SK-N-SH (cell line): ENCODE measurements around the gene ADAMTS17. TPM values are rescaled to one million over a fixed set of nuclear protein-coding genes. Genes with fewer than 3 reads are reported as not detected.
A peak's percentile ranks its signal among the peaks of the same experiment; 100 is the strongest.

Experiments used
- CTCF ChIA-PET: fragments of 300-600, 350-600 bp; formaldehyde crosslinking; extraction: SDS; loops from one replicate; lab custom pipeline; 2021; lab: Yijun Ruan, JAX
- POLR2A ChIA-PET: fragments of 350-600 bp; sonication (Branson Sonifier 250); formaldehyde crosslinking; extraction: SDS; loops from one replicate; lab custom pipeline; 2020; ENCODE audit warnings: antibody characterized with exemption, inconsistent platforms; lab: Yijun Ruan, JAX
- DNase-seq: peaks from one replicate; pipeline ENCODE4 v3.0.0; 2012
- H2AFZ ChIP-seq: fragments of 200-600 bp; sonication (generic); 2 replicates; pipeline ENCODE4 v1.8.1; 2016; ENCODE audit warnings: antibody characterized with exemption, mild to moderate bottlenecking, low read depth
- H3F3A ChIP-seq: fragments of 200-600 bp; sonication (generic); replicated peaks from 2 replicates; pipeline ENCODE3; 2016; ENCODE audit warnings: antibody characterized with exemption, mild to moderate bottlenecking; ENCODE audit not compliant: insufficient read depth
- H3K27ac ChIP-seq, 2 experiments: fragments of 200-500 bp in 1 of 2; fragments of 200-600 bp in 1 of 2; sonication (Bioruptor generic) in 1 of 2; sonication (generic), shearing (Covaris generic) in 1 of 2; 2 replicates each; pipeline versions ENCODE4 v1.5.1 to v1.6.1; 2014 to 2016; ENCODE audit warnings: low read depth in 2 of 2, inconsistent platforms in 1 of 2, low read length in 1 of 2, mild to moderate bottlenecking in 1 of 2, mixed read lengths in 1 of 2
- H3K27me3 ChIP-seq: fragments of 200-600 bp; sonication (generic), shearing (Covaris generic); 2 replicates; pipeline ENCODE4 v1.6.1; 2016; ENCODE audit warnings: mixed run types; ENCODE audit not compliant: insufficient read depth
- H3K36me3 ChIP-seq, 2 experiments: fragments of 200-500 bp in 1 of 2; fragments of 200-600 bp in 1 of 2; sonication (Bioruptor generic) in 1 of 2; sonication (generic) in 1 of 2; replicated peaks in 1 of 2; 2 replicates each; pipeline versions ENCODE3 to v1.5.1; 2014 to 2016; ENCODE audit warnings: low read length in 1 of 2, mild to moderate bottlenecking in 1 of 2; ENCODE audit not compliant: insufficient read depth in 2 of 2, control insufficient read depth in 1 of 2
- H3K4me1 ChIP-seq, 2 experiments: fragments of 200-500 bp in 1 of 2; fragments of 200-600 bp in 1 of 2; sonication (Bioruptor generic) in 1 of 2; sonication (generic), shearing (Covaris generic) in 1 of 2; 2 replicates each; pipeline versions ENCODE4 v1.5.1 to v1.6.1; 2014 to 2016; ENCODE audit warnings: low read depth in 1 of 2, low read length in 1 of 2, mixed run types in 1 of 2; ENCODE audit not compliant: insufficient read depth in 2 of 2, control insufficient read depth in 1 of 2
- H3K4me2 ChIP-seq: fragments of 200-600 bp; sonication (generic), shearing (Covaris generic); 2 replicates; pipeline ENCODE4 v1.6.1; 2017; ENCODE audit warnings: mixed run types
- H3K4me3 ChIP-seq, 2 experiments: fragments of 200-500 bp in 1 of 2; fragments of 200-600 bp in 1 of 2; sonication (Bioruptor generic) in 1 of 2; sonication (generic), shearing (Covaris generic) in 1 of 2; 2 replicates each; pipeline versions ENCODE4 v1.5.1 to v1.8.1; 2014 to 2016; ENCODE audit warnings: low read depth in 2 of 2, inconsistent platforms in 1 of 2, low read length in 1 of 2, mild to moderate bottlenecking in 1 of 2, mixed read lengths in 1 of 2, moderate library complexity in 1 of 2
- H3K79me2 ChIP-seq: fragments of 200-600 bp; sonication (generic); 2 replicates; pipeline ENCODE4 v1.8.1; 2017; ENCODE audit warnings: mild to moderate bottlenecking; ENCODE audit not compliant: insufficient read depth
- H3K9ac ChIP-seq: fragments of 200-600 bp; sonication (generic); 2 replicates; pipeline ENCODE4 v1.6.1; 2017; ENCODE audit warnings: mixed run types
- H3K9me2 ChIP-seq: fragments of 200-600 bp; sonication (generic); 2 replicates; pipeline ENCODE4 v1.6.1; 2017; ENCODE audit warnings: mixed run types
- H3K9me3 ChIP-seq: fragments of 200-600 bp; sonication (generic); 2 replicates; pipeline ENCODE4 v1.6.1; 2017; ENCODE audit warnings: mixed run types, mild to moderate bottlenecking, moderate library complexity
- H4K20me1 ChIP-seq: fragments of 200-600 bp; sonication (generic); 2 replicates; pipeline ENCODE4 v1.6.1; 2017; ENCODE audit warnings: mild to moderate bottlenecking, mixed run types; ENCODE audit not compliant: insufficient read depth
- EP300 ChIP-seq, 2 experiments: IDR thresholded peaks; 2 replicates each; pipeline versions ENCODE4 v1.4.0 to v1.6.1; 2012; ENCODE audit warnings: borderline replicate concordance in 1 of 2, low read depth in 1 of 2, low read length in 1 of 2
- FOSL2 ChIP-seq: IDR thresholded peaks from 2 replicates; pipeline ENCODE4 v1.4.0; 2012; ENCODE audit warnings: low read depth, mild to moderate bottlenecking, moderate library complexity, borderline replicate concordance
- FOXM1 ChIP-seq: IDR thresholded peaks from 2 replicates; pipeline ENCODE4 v1.4.0; 2012; ENCODE audit warnings: low read depth, mild to moderate bottlenecking
- GABPA ChIP-seq: IDR thresholded peaks from 2 replicates; pipeline ENCODE4 v1.4.0; 2012; ENCODE audit warnings: low read depth, mild to moderate bottlenecking
- GATA2 ChIP-seq: sonication (generic); formaldehyde crosslinking; IDR thresholded peaks from 2 replicates; pipeline ENCODE4 v1.5.0; 2020; ENCODE audit warnings: mild to moderate bottlenecking, missing genetic modification reagents
- MXI1 ChIP-seq: IDR thresholded peaks from 2 replicates; pipeline ENCODE4 v1.6.1; 2012; ENCODE audit warnings: mild to moderate bottlenecking, low read depth, low read length, improper control_type of control experiment
- RCOR1 ChIP-seq: fragments of 150-350 bp; IDR thresholded peaks from 2 replicates; pipeline ENCODE4 v1.6.1; 2017; ENCODE audit warnings: antibody characterized with exemption, low read length
- RFX5 ChIP-seq: IDR thresholded peaks from 2 replicates; pipeline ENCODE4 v1.6.1; 2012; ENCODE audit warnings: mild to moderate bottlenecking, improper control_type of control experiment, low read length
- RXRA ChIP-seq: IDR thresholded peaks from 2 replicates; pipeline ENCODE4 v1.4.0; 2012; ENCODE audit warnings: low read depth, mild to moderate bottlenecking, borderline replicate concordance
- TEAD4 ChIP-seq: IDR thresholded peaks from 2 replicates; pipeline ENCODE4 v1.4.0; 2012; ENCODE audit warnings: mild to moderate bottlenecking, borderline replicate concordance; ENCODE audit not compliant: insufficient read depth
- WGBS: methylation state at CpG from one replicate; pipeline ENCODE4 v1.1.6; 2017; ENCODE audit warnings: low lambda C conversion rate; 5-methylcytosine and 5-hydroxymethylcytosine counted together
- polyA plus RNA-seq, 3 experiments: library from polyadenylated mRNA; depleted of rRNA; stranded (reverse); fragments of >200 nt; gene quantifications; 2 replicates each; pipeline ENCODE4 v1.2.3, GENCODE V29; 2012
- TF ChIP-seq, protein P1 (sequence below): IDR thresholded peaks from 2 replicates; pipeline ENCODE4 v1.4.0; 2012; ENCODE audit warnings: low read depth

ADAMTS17 gene
- polyA plus RNA-seq, 1 of the 3 experiments (the other 2 are of a cell fraction) = not detected

- H2AFZ ChIP-seq = no peak overlapping the region
- H3K4me2 ChIP-seq = no peak overlapping the region
- no peaks in the 10 kb centered on the region for H3K36me3 ChIP-seq
- H3K27ac ChIP-seq = no peak overlapping the region
- CTCF ChIA-PET = interaction anchor here (0.7 to 2.0 kb wide), 3 partner anchors 14 to 364 kb away, joined by 3 to 8 read pairs (median 7); no protein-coding TSS in a partner anchor
- POLR2A ChIA-PET = no interaction called here
- H3K79me2 ChIP-seq = no peaks in the 10 kb centered on the region
- TF ChIP-seq TEAD4 (no peak), RCOR1 (no peak), RXRA (no peak), FOXM1 (no peak), MXI1 (no peak), FOSL2 (no peak), GABPA (no peak)
- TF ChIP-seq, protein P1, sequence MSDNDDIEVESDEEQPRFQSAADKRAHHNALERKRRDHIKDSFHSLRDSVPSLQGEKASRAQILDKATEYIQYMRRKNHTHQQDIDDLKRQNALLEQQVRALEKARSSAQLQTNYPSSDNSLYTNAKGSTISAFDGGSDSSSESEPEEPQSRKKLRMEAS = no peak
- H3K27me3 ChIP-seq = no peaks in the 10 kb centered on the region
- H3K9ac ChIP-seq = no peak overlapping the region
- no peaks in the 10 kb centered on the region for H3K9me3 ChIP-seq
- DNase-seq = no peak
- no peaks in the 10 kb centered on the region for H3K9me2 ChIP-seq
- H3K4me1 ChIP-seq = peaks cover 0 to 9% of the 10 kb centered on the region in 2 experiments; a peak in 1 of 4 replicates
- WGBS = 48% methylated on average over 11 of the region's 15 CpGs
- no peak overlapping the region for H3K4me3 ChIP-seq
- no peaks in the 10 kb centered on the region for H4K20me1 ChIP-seq
- H3F3A ChIP-seq = no peaks in the 10 kb centered on the region
Observed at GRCh38 chr15:99983171-99983885, 358.4 kb downstream of the ADAMTS17 start.

DNA sequence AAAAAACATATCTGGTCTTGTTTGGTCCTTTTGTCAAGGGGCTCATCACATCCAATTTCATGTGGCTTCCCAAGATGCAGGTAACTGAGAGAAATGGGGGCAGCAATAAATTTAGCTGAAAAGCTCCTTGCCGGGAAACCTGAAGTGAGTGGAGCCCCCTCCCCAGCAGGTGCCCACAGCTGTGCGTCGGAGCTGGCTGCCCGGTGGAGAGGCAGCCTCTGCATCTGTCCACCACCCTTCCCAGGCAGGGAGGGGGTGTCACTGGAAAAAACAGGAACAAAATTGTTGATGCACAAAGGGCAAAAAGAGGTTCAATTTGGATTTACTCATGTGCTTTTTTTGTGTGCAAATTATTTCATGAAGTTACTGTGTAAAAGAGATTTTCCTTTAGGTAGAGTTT, 359.1 kb downstream of the ADAMTS17 start:
- CTCF ChIA-PET = interaction anchor here (0.7 to 2.0 kb wide), 5 partner anchors 11 to 365 kb away, joined by 3 to 8 read pairs (median 3); no protein-coding TSS in a partner anchor
- Histone ChIP-seq H3K9me2 (no peaks in the 10 kb centered on the region), H3K9me3 (no peaks in the 10 kb centered on the region)

GRCh38 chr15:99981839-99982658, 359.7 kb downstream of the ADAMTS17 start:
- no peaks in the 10 kb centered on the region for H3K9me3 ChIP-seq
- H3K27me3 ChIP-seq = no peaks in the 10 kb centered on the region
- ChIA-PET POLR2A (no interaction called here), CTCF (interaction anchor here (0.7 to 1.9 kb wide), 6 partner anchors 11 to 366 kb away, joined by 3 to 8 read pairs (median 3); no protein-coding TSS in a partner anchor)
- no peak overlapping the region for H3K4me2 ChIP-seq
- no peak overlapping the region for H2AFZ ChIP-seq
- H3K36me3 ChIP-seq = no peaks in the 10 kb centered on the region
- DNase-seq = peak; percentile 66
- peaks cover 0 to 9% of the 10 kb centered on the region in 2 experiments; a peak in 1 of 4 replicates for H3K4me1 ChIP-seq
- TF ChIP-seq GATA2 (CRISPR knock-in tag) (peak; percentile 49), EP300 (IDR thresholded peaks at IDR 0.05; ENCODE audit: borderline replicate concordance in 1 of 2, low read depth in 1 of 2, low read length in 1 of 2) (peak in 1 of 2 experiments; percentile 14; a peak in 1 of 4 replicates), MXI1 (no peak)
- no peaks in the 10 kb centered on the region for H3K9me2 ChIP-seq
- H4K20me1 ChIP-seq = no peaks in the 10 kb centered on the region
- no peak overlapping the region for H3K9ac ChIP-seq
- WGBS = 17% methylated on average over 12 of the region's 16 CpGs
- H3K79me2 ChIP-seq = no peaks in the 10 kb centered on the region
- no peak overlapping the region for H3K4me3 ChIP-seq
- no peak overlapping the region for H3K27ac ChIP-seq
- H3F3A ChIP-seq = no peaks in the 10 kb centered on the region

More for the DNA sequence above, 359.1 kb downstream of the ADAMTS17 start:
- Histone ChIP-seq H3K27me3 (no peaks in the 10 kb centered on the region), H4K20me1 (no peaks in the 10 kb centered on the region), H3K4me1 (peaks cover 0 to 9% of the 10 kb centered on the region in 2 experiments; a peak in 1 of 4 replicates), H3K9ac (no peak overlapping the region), H3K4me2 (no peak overlapping the region), H2AFZ (no peak overlapping the region), H3K4me3 (no peak overlapping the region), H3K27ac (no peak overlapping the region), H3F3A (no peaks in the 10 kb centered on the region), H3K79me2 (no peaks in the 10 kb centered on the region), H3K36me3 (no peaks in the 10 kb centered on the region)
- POLR2A ChIA-PET = no interaction called here
- WGBS = 56% methylated on average over 4 of the region's 4 CpGs
- no peak for TF ChIP-seq RFX5
- 0 out of 2 replicates have a peak, but pooled peaks have one; percentile 6 for TF ChIP-seq GATA2 (CRISPR knock-in tag)
- peak; percentile 47 for DNase-seq
